AG09319 (cell line): ENCODE data around the gene CNGB1.
"Not testable (repeated sequence)": the region's sequence is repeated elsewhere in the genome, so short reads cannot be mapped to it uniquely, and the experiment has no call there.

Experiments
- DNase-seq: peaks from one replicate; pipeline ENCODE4 v3.0.0-alpha.2; 2010; ENCODE audit warnings: low read depth; ENCODE audit errors: extremely low read depth
- TF ChIP-seq, protein P1 (sequence below): IDR thresholded peaks from 2 replicates; pipeline ENCODE4 v1.5.1; 2011; ENCODE audit warnings: low read depth, mild to moderate bottlenecking, inconsistent platforms, low read length, moderate library complexity

CNGB1 gene

DNA sequence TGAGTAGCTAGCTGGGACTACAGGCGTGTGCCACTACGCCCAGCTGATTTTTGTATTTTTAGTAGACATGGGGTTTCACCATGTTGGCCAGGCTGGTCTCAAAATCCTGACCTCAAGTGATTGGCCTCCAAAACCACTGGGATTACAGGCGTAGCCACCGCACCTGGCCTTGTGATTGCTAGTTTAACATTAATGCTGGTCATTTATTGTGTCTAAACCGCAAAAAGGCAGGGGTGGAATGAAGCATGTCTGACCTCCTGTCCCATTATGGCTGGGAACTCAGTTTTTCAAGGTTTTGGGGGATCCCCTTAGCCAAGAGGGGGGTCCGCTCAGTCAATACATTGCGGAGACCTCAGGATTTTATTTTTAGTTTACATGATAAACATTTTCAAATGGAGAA, 10.7 kb upstream of the CNGB1 start:
- TF ChIP-seq, protein P1, sequence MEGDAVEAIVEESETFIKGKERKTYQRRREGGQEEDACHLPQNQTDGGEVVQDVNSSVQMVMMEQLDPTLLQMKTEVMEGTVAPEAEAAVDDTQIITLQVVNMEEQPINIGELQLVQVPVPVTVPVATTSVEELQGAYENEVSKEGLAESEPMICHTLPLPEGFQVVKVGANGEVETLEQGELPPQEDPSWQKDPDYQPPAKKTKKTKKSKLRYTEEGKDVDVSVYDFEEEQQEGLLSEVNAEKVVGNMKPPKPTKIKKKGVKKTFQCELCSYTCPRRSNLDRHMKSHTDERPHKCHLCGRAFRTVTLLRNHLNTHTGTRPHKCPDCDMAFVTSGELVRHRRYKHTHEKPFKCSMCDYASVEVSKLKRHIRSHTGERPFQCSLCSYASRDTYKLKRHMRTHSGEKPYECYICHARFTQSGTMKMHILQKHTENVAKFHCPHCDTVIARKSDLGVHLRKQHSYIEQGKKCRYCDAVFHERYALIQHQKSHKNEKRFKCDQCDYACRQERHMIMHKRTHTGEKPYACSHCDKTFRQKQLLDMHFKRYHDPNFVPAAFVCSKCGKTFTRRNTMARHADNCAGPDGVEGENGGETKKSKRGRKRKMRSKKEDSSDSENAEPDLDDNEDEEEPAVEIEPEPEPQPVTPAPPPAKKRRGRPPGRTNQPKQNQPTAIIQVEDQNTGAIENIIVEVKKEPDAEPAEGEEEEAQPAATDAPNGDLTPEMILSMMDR = no peak
- DNase-seq = no peak

DNA sequence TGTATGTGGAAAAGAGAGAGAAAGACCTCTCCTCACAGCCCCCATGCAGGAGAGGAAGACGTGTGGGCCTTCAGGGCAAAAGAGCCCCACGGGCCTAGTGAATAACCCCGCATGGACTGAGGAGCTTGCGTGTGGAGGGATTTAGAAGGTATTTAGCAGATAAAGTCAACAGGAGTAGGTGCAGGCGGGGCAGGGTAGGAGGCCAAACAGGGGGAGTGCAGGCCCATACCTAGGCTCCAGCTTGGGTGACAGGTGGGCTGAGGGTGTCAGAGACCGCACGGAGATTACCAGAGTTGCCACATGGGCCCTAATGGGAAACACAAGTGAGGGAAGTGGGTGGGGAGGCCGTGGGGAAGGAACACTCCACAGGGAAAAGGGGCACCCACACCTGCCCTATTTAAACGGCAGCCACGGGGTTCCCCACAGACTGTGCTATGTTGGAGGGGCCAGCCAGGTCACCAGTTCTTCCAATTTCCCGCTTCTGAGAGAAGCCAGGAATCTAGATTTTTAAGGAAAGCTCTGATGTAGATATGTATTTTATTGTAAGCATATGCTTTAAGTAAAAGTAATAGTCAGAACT, 8.2 kb upstream of the CNGB1 start:
- TF ChIP-seq, protein P1 = no peak
- DNase-seq = no peak

DNA sequence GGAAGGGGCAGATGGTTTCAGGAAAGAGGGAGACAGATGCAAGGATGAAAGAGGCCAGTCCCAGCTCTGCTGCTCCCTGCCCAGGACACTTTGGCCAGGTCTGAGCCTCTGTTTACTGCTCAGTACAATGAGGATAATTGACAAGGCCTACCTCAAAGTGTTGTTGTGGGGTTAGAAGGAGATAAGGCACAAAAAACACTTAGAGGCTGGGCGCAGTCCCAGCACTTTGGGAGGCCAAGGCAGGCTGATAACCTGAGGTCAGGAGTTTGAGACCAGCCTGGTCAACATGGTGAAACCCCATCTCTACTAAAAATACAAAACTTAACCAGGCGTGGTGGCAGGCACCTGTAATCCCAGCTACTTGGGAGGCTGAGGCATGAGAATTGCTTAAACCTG, 7.1 kb upstream of the CNGB1 start:
- not testable (repeated sequence) for DNase-seq

DNA sequence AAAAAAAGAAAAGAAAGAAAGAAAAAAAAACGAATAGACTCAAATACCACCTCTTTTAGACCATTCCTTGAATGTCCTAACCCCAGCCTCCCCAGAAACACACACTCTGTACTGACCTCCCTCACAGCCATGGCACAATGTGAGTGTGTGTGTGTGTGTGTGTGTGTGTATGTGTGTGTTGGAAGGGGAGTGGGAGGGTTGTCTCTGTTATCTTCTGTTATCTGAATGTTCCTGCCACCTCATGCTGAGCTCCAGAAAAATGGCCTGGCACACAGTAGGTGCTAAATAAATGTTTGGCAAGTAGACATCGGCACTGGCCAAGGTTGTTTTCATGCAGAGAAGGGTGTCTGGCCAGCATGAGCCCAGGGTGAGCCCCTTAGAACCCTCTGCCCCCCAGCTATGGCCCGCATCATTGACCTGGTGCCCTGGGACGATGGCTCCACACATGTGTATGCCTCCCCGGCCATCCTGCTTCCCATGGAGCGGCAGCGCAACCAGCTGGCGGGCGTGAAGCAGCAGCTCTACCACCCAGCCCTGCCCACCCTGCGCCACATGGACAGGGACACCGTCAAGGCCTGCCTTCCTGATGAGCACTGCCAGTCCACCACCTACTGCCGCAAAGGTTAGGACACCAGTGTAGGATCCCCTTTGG, 6.6 kb upstream of the CNGB1 start:
- DNase-seq = no peak

DNA sequence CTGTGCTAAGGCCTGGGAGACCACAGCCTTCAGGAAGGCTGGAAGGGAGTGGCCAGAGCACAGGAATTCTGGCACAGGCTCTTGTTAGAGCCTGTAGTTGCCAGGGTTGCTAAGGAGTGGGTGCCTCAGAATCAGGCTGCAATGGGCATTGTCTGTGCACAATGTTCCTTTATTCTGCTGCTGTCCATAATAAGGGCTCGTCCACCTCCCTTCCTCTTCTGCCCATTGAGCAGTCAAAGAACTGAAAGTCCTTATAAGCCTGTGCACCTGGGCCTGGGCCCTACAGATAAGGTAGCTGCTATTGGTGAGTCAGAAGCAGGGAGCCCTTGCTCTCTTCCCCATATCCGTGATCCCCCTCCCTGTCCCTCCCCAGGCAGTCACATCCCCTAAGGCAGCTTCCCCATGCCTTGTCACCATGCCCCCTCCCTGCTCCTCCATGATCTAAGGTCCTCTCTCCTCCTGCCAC, 5.4 kb upstream of the CNGB1 start:
- DNase-seq = no peak
- TF ChIP-seq, protein P1 = no peak

More for the DNA sequence above, 6.6 kb upstream of the CNGB1 start:
- TF ChIP-seq, protein P1 = no peak

DNA sequence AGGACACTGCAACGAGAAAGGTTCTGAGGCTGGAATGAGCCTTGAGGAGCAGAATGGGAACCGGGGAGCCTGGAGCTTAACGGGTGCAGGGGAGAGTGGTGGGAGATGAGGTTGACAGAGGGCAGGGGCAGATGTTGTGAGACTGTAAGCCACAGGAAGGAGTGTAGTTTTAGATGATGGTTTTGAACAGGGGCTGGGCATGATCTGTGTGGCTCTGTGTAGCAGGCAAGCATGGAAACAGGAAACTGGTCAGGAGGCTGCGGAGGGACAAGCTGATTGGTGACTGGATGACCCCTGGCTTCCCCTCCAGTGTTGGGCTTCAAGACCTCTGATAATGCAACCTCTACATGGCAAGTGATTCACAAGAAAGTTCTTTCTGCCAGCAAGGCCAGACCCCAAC, 1.4 kb upstream of the CNGB1 start:
- no peak for DNase-seq
- TF ChIP-seq, protein P1 = no peak

DNA sequence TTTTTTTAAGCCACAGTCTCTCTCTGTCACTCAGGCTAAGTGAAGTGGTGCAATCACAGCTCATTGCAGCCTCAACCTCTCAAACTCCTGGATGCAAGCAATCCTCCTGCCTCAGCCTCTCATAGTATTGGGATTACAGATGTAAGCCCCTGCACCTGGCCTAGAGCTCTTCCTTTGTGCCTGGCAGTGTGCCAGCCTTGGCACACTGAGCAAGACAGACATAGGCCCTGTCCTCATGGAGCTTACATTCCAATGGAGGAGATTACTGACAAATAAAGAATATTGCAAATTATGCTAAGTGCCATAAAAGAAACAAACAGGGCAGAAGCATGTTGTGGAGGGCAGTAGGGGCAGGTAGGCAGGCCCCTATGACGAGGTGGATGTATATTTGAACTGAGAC, 920 bp upstream of the CNGB1 start:
- DNase-seq = no peak
- TF ChIP-seq, protein P1 = no peak

DNA sequence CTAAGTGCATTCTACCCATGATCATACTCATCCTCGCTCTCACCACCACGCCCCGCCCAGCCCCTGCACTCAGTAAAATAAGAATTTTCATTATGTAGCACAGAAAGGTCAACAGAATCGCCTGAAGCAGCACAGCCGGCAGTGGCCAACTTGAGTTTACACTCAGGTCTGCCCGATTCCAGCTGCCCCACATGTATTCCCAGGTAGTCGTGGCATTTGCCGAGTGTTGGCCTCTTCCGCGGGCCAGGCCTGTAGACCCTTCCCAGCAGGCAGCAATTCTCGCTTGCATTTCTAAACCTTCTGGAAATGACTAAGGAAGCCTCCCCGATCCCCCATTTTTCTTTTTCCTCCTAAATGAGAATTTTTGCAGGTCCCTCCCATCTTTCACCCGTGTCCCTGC, 609 bp downstream of the CNGB1 start:
- TF ChIP-seq, protein P1 = no peak
- no peak for DNase-seq
